ENCODE results near the gene PELI2.

GRCh38 chr14:56292970-56293369 is 174.8 kb downstream of the PELI2 start:
- no peak for TF ChIP-seq POLR2A (IDR thresholded peaks at IDR 0.05)
- TF ChIP-seq, protein P1, sequence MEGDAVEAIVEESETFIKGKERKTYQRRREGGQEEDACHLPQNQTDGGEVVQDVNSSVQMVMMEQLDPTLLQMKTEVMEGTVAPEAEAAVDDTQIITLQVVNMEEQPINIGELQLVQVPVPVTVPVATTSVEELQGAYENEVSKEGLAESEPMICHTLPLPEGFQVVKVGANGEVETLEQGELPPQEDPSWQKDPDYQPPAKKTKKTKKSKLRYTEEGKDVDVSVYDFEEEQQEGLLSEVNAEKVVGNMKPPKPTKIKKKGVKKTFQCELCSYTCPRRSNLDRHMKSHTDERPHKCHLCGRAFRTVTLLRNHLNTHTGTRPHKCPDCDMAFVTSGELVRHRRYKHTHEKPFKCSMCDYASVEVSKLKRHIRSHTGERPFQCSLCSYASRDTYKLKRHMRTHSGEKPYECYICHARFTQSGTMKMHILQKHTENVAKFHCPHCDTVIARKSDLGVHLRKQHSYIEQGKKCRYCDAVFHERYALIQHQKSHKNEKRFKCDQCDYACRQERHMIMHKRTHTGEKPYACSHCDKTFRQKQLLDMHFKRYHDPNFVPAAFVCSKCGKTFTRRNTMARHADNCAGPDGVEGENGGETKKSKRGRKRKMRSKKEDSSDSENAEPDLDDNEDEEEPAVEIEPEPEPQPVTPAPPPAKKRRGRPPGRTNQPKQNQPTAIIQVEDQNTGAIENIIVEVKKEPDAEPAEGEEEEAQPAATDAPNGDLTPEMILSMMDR (IDR thresholded peaks at IDR 0.05): no peak
